HG02852 (cell line): ENCODE measurements around the gene ADAMTS16.
"Not testable (repeated sequence)": the region's sequence is repeated elsewhere in the genome, so short reads cannot be mapped to it uniquely, and the experiment has no call there.

Source experiments
- ATAC-seq: cut with Tn5 transposase; IDR thresholded peaks from one replicate; pipeline ENCODE4 v1.9.1; 2021; ENCODE audit warnings: mild to moderate bottlenecking, moderate library complexity; ENCODE audit not compliant: unreplicated experiment

ADAMTS16 gene, protein sequence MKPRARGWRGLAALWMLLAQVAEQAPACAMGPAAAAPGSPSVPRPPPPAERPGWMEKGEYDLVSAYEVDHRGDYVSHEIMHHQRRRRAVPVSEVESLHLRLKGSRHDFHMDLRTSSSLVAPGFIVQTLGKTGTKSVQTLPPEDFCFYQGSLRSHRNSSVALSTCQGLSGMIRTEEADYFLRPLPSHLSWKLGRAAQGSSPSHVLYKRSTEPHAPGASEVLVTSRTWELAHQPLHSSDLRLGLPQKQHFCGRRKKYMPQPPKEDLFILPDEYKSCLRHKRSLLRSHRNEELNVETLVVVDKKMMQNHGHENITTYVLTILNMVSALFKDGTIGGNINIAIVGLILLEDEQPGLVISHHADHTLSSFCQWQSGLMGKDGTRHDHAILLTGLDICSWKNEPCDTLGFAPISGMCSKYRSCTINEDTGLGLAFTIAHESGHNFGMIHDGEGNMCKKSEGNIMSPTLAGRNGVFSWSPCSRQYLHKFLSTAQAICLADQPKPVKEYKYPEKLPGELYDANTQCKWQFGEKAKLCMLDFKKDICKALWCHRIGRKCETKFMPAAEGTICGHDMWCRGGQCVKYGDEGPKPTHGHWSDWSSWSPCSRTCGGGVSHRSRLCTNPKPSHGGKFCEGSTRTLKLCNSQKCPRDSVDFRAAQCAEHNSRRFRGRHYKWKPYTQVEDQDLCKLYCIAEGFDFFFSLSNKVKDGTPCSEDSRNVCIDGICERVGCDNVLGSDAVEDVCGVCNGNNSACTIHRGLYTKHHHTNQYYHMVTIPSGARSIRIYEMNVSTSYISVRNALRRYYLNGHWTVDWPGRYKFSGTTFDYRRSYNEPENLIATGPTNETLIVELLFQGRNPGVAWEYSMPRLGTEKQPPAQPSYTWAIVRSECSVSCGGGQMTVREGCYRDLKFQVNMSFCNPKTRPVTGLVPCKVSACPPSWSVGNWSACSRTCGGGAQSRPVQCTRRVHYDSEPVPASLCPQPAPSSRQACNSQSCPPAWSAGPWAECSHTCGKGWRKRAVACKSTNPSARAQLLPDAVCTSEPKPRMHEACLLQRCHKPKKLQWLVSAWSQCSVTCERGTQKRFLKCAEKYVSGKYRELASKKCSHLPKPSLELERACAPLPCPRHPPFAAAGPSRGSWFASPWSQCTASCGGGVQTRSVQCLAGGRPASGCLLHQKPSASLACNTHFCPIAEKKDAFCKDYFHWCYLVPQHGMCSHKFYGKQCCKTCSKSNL

DNA sequence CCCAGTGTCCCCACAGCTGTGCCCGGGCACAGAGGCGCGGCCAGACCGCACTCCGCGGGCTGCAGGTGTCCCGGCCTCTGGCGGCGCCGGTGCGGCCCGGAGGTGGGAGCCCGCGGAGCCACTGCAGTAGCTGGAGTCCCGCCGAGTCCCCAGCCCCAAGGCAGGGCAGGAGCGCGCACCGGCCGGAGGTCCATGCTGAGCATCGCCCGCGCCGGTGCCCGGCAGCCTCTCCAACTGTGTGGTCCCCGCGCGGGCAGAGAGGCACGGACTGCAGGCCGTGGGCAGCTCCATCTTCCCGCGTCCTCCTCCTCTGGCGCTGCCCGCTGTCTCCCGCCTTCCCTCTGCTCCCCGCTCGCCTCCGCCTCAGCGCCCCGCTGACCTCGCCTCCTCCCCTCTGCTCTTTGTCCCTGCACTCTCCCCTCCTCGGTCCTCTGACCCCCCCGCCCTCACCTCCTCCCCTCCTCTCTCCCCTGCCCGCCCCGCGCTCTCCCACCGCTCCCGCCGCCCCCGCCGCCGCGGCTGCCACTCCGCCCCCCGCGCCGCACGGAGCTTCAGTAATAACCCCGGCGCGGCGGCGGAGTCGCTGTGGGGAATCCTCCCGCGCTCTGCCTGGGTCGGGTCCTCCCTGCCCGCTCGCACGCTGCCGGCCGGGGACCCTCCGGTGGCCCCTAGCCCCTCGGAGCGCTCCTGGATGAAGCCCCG is at the start of gene ADAMTS16:
TSS of gene ADAMTS16 (plus strand) at position 554 of the 702 bp plus-strand sequence. CDS start at position 692, 138 bp downstream.
- ATAC-seq, result no peak

DNA sequence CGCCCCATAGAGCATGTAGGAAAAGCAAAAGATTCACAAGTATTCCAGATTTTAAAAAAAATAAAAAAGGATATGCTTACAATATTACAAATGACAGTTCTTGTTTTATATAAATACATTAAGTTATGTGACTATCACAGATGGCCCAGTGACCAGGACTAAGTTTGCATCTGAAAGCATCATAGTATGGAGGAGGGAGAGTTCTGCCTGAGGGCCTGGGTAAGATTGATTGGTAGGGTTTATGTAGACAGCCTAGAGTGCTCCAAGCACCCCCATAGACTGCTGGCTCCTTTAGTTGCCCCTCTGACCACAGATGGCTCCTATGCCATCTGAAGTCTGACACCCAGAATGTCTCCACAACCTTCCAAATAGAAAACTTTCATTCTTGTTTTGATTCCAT is 48.0 kb upstream of the ADAMTS16 start:
- ATAC-seq, result no peak

DNA sequence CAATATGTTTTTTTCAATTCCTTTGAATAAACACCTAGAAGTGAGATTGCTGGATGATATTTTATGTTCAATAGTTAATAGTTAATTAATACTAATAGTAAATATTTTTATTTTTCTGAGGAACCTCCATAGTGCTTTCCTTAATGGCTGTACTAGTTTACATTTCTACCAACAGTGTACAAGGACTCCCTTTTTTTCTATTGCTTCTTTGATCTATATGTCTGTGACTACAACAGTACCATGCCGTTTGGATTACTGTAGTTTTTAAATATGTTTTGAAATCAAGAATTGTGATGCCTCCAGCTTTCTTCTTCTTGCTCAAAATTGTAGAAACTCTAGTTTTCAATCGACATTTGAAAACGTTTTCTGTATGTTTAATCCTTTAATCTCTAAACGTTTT is 39.5 kb upstream of the ADAMTS16 start:
- ATAC-seq, result no peak

DNA sequence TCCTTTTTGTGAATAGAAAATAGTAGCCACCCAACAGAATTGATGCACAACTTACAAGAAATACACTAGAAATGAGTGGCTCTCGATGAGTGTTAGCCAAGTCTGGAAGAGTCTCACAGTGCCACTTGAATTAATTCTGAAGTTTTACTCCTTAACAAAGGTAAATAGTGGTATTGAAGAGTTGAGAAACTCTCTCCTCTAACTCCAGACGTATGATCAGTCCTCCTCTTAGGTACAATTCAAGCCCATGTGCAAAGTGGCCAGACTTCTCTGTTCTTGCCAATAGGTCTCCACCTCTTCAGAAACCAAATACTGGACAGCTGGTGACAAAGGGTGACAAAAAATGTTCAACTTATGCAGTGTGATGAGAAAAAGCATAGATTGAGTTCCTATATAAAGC is 38.5 kb upstream of the ADAMTS16 start:
- no peak for ATAC-seq

DNA sequence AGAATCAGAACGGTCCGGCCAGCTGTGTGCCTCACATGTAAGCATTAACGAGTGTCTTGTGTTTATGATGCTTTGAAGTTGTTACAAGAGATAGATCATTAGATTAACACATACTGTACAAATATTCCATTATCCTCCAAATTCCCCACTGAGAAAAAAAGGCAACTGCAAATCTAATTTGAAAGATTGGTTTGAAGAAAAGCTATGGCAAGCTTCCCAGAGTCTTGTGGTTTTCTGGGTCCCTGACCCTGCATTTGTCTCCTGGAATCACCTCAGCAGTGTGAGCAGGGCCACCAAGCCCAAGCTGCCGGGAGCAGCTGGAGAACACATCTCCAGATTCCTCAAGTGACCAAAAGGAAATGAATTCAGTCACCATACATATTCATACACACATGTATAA is 36.9 kb upstream of the ADAMTS16 start:
- no peak for ATAC-seq

DNA sequence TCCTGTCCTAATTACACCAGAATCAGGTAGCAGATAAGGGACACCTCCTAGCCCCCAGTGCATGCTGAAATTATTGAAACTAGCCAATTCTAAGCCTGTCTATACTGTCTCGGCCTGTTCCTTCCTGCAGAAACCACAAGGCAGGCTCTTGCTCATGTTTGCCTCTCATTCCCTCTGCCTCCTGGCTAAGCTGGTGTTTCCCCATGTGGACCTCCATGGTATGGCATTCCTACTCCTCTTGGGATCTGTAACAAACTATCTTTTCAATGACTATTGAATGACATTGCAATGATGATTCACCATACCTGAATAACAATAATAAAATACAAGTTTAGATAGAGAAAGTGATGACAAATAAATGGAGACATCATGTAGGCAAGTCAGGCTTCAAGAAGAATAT is 35.6 kb upstream of the ADAMTS16 start:
- ATAC-seq, result no peak

DNA sequence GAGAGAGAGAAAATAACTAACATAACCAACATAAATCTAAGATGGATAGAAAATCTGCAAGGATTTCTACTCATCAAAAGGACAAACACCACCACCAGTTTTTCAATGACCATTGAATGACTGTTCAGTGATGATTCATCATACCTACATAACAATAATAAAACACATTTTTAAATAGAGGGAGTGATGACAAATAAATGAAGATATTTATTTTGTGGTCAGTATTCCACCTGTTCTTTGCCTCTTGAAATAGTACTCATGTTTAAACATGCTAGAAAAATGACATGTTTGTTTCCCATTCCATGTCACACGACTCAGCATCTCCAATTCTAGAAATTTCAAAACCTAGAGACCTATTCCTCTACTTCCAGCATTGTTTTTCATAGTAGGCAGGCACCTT is 34.6 kb upstream of the ADAMTS16 start:
- ATAC-seq, result no peak

DNA sequence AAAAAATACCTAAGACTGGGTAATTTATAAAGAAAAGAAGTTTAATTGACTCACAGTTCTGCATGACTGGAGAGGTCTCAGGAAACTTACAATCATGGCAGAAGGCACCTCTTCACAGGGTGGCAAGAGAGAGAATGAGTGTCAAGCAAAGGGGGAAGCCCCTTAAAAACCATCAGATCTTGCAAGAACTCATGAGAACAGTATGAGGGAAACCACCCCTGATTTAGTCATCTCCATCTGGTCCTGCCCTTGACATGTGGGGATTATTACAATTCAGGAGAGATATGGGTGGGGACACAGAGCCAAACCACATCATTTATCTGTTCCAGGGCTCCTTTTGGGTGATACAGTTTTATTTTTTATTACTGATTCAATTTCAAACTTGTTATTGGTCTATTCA is 23.2 kb upstream of the ADAMTS16 start:
- peak; percentile 77 for ATAC-seq

DNA sequence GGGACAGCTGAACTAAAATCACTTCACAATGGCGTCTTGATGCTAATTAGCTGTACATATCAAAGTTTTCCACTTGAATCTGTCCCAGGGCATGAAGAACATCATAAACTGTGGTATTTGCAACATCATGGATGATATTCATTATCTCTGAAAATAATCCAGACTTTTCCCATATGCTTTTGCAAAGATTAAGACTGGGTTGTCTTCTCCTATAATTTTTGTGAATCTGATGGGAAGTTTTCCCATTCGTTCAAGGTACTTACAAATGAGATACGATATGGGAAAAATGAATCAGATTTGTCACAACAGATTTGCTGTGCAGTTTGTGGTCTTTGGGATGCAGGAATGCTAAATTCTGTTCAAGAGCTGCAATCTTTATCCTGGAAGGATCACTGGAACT is 17.4 kb upstream of the ADAMTS16 start:
- ATAC-seq, result no peak

DNA sequence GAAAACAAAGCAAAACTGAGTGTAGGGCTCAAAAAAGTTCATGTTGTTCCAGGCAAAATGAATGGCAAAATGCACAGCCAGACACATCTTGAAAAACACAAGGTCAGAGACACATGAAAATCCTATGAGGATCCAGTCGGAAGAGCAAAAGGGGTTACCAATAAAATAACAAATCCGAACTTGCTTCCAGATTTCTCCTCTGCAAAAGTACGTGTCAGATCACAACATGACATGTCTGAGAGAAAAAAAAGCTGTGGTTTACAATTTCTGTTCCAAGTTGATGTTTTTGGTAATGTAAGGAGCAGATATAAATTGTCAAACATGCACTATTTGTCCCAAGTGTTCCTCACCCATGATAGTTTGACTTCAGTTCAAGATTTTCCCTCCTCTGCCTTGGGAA is 15.9 kb upstream of the ADAMTS16 start:
- ATAC-seq, result no peak

DNA sequence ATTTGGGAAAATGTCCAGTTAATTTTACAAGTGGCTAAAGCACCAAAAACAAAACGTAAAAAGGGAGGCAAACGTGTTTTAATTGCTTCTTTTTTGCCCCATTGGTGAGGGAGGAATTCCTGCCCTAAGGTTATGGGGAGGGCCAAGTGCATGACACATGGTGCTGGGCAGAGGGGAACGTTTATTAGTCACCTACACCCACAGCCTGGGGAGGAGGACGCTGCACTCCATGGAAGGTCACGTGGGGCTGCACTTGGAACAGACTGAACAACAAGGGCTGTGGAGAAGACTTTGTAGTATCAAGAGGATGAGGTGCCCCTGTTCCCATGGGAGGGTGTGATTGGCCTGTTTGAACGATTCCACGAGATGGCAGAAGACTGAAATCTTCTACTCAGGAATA is 13.7 kb upstream of the ADAMTS16 start:
- no peak for ATAC-seq

DNA sequence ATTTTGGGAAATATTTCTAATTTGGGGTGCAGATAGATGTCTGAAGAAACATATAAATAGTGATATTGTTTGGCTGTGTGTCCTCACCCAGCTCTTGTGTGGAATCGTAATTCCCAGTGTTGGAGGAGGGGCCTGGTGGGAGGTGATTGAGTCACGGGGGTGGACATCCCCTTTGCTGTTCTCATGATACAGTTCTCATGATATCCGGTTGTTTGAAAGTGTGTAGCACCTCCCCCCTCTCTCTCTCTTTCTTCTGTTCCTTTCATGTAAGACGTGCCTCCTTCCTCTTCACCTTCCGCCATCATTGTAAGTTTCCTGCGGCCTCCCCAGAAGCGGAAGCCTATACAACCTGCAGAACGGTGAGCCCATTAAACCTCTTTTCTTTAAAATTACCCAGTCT is 11.4 kb upstream of the ADAMTS16 start:
- ATAC-seq, result no peak

DNA sequence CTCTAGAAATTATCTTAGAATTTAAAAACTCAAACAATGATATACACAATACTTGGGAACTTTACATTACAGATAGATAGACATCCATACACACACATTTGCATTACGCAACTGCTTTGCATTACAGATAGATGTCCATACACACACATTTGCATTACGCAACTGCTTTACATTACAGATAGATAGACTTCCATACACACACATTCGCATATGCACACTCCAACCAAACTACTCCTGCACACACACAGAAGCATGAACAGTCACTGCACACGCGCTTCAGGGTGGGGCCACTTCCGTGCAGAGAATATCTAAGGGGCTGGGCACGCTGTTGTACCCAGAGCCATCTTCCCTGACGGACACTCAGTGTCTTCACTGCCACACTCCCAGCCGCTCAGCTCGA is 7.9 kb upstream of the ADAMTS16 start:
- ATAC-seq, result no peak

DNA sequence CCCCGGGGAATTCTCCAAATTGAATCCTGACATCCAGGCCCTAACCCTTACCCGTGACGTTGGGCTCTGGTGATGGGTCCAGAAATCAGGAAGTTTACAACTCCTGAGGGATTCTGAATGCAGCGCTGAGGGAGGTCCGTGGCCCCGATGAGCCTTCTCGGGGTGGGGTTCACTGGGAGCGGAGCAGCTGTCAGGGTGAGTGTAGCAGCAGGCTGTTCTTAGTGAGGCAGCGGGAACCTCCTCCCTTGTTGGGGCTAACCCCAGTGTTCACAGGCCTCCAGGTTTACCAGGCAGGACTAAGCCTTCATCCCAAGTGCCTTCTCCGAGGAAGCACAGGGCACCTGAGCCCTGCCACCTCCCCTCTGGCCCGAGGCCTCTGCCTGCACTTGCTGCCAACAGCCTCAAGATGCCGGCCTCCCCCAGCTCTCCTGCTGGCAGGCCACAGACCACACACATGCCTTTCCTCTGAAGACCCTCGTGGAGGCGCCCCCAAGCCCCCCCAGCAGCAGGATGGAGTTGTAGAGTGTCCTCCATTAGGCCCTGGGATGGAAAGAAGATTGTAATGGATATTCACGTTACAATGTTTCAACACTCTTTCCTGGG is 7.3 kb upstream of the ADAMTS16 start:
- ATAC-seq, result no peak

DNA sequence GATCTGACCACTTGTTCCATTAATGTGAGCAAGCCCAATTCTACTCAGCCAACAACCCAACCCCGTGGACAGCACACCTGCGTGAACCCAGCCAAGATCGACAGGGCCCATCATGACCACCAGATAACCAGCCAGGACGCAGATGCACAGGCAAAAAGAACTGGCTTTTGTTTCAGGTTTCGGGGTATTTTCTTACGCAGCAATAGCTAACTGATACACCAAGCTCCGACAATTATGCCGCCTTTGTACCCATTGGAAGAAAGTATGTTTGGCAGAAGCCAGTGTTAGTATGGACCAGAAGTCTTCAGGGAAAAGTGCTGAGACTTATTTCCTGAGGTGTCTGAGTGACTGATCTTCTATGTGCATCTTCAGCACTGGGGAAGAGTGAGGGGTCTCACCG is 6.0 kb upstream of the ADAMTS16 start:
- no peak for ATAC-seq

DNA sequence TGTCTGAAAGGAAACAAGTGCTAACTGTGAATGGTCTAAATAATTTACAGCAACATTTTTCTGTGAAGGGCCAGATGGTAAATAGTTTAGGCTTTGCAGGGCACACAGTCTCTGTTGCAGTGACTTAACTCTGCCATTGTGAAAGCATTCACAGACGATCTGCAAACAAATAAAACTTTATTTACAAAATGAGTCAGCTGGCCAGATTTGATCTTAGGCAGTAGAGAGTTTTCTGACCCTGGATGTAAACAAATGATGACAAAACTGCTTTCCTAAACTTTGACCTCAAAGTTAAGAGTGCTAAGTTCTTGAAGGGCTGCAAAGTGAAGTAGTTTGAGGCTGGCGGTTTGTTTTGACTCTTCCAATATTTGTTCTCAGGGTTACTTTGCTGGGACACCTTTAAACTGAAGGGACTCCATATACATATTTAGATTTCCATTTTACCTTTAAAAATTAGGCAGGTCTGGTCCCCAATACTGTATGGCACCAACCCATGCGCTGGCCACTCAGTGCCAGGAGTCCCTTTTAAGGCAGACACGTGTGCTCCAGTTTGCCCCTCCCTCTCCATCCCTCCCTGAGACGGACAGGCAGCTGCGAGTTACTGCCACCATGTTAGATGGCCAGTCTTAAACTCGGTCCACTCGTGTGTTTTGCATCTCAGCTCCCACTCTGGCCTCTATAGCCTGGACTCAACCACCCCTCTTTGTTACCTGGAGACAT is 4.0 kb upstream of the ADAMTS16 start:
- ATAC-seq, result no peak

DNA sequence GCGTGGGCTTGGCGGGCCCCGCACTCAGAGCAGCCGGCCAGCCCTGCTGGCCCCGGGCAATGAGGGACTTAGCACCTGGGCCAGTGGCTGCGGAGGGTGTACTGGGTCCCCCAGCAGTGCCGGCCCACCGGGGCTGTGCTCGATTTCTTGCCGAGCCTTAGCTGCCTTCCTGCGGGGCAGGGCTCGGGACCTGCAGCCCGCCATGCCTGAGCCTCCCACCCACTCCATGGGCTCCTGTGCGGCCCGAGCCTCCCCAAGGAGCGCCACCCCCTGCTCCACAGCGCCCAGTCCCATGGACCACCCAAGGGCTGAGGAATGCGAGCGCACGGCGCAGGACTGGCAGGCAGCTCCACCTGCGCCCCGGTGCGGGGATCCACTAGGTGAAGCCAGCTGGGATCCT is 2.3 kb upstream of the ADAMTS16 start:
- ATAC-seq, result not testable (repeated sequence)

DNA sequence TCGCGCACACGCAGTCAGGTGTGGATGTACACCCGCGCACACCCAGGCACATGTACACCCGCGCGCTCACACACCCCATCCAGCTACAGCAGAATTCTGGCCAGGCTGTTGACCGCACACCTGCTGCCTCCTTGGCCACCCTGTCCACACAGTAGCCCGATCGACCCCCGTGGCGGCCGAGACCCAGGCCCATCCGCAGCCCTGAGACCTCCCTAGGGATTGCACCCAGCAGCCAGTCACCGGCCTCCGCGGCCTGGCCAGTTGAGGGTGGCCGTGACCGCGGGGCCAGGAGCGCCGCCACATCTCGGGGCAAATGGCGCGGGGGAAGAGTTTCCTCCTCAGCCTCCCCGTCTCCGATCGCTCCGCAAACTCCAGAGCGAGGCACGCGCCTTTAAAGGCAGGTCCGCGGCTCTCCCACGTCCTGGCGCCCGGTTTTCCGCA is 774 bp upstream of the ADAMTS16 start:
- no peak for ATAC-seq

DNA sequence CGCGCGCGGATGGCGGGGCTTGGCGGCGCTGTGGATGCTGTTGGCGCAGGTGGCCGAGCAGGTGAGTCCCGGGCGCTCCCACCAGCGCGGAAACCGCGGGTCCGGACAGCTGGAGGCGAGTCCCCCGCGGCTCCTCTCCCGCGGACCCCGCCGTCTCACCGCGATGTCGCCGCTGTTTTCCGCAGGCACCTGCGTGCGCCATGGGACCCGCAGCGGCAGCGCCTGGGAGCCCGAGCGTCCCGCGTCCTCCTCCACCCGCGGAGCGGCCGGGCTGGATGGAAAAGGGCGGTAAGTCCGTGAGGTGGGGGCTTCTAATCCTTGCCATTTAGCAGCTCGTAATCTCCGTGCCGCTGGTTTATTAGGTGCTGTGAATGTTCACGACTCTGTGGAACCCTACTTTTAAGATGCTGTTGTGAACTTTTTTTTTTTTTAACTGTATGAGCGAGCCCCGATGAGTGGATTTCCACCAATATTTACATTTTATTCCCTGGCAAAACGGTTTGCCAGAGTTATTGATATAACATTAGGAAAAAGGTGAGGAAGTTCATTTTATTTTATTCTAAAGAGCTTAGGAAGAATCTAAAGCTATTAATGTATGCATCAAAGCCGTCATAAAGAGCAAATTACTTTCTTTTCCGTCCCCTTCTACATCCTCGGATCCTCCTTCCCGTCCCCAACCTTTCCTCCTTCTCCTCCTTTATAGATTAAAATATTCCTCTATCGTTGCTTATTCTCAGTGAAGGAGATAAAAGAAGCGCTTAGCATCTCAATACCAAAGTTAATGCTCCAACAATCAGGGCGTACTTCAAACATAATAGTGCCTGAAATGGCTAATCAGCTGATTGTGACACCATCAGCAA is 579 bp downstream of the ADAMTS16 start:
- ATAC-seq, result no peak
